ENCODE data around the gene STRA6.

- TF ChIP-seq, protein P1, sequence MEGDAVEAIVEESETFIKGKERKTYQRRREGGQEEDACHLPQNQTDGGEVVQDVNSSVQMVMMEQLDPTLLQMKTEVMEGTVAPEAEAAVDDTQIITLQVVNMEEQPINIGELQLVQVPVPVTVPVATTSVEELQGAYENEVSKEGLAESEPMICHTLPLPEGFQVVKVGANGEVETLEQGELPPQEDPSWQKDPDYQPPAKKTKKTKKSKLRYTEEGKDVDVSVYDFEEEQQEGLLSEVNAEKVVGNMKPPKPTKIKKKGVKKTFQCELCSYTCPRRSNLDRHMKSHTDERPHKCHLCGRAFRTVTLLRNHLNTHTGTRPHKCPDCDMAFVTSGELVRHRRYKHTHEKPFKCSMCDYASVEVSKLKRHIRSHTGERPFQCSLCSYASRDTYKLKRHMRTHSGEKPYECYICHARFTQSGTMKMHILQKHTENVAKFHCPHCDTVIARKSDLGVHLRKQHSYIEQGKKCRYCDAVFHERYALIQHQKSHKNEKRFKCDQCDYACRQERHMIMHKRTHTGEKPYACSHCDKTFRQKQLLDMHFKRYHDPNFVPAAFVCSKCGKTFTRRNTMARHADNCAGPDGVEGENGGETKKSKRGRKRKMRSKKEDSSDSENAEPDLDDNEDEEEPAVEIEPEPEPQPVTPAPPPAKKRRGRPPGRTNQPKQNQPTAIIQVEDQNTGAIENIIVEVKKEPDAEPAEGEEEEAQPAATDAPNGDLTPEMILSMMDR (IDR thresholded peaks at IDR 0.05) = no peak
- TF ChIP-seq POLR2A (IDR thresholded peaks at IDR 0.05) = no peak
These were observed 48.7 kb upstream of the STRA6 start for GRCh38 chr15:74251131-74251811.

Measured in esophagus squamous epithelium (tissue), 4 donors.